ENCODE results near the gene NCMAP. TPM values are rescaled to one million over a fixed set of nuclear protein-coding genes. Genes with fewer than 3 reads are reported as not detected.

Gene NCMAP
- total RNA-seq, 2 experiments from 2014 or later = 0.99 to 1.1 TPM

DNA sequence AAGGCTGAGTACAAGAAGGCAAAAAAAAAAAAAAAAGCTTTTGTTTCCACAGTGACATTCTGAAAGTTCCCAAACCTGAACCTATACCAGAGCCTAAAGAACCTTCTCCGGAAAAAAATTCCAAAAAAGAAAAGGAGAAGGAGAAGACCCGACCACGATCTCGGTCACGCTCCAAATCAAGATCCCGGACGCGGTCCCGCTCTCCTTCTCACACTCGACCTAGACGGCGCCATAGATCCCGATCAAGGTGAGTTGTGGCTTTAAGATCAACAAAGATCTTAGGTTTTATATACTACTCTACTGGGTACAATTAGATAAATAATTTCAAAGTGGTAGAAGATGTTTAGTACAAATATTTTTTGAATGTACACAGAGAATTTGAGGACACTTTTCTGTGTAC is 96.5 kb downstream of the NCMAP start:
- TF ChIP-seq EZH2phosphoT487 (IDR thresholded peaks at IDR 0.05; ENCODE audit: borderline replicate concordance, low read depth, low read length) (no peak), CTCF (conservative IDR thresholded peaks at IDR 0.05; ENCODE audit: low read length) (no peak)
- H3K36me3 ChIP-seq (ENCODE audit: insufficient read depth, low read length) = peaks cover 100% of the 10 kb centered on the region
- H3K4me3 ChIP-seq (ENCODE audit: low read depth, low read length, poor library complexity, severe bottlenecking) = no peak overlapping the region
- H3K4me2 ChIP-seq (ENCODE audit: low read length) = no peak overlapping the region
- H2AFZ ChIP-seq (ENCODE audit: low read length) = no peak overlapping the region
- no peak for DNase-seq (ENCODE audit: low spot score)
- peaks cover 19% of the 10 kb centered on the region for H4K20me1 ChIP-seq (ENCODE audit: insufficient read depth, low read length)
- CTCF ChIA-PET (ENCODE audit: unreplicated experiment) = no interaction called here
- H3K27ac ChIP-seq (ENCODE audit: low read depth, low read length, poor library complexity, severe bottlenecking) = no peak overlapping the region
- no TSS peak for BruUV-seq (replicated peaks)
- H3K79me2 ChIP-seq (ENCODE audit: insufficient read depth, low read depth, low read length) = peaks cover 73% of the 10 kb centered on the region
- H3K4me1 ChIP-seq (ENCODE audit: insufficient read depth, low read length, poor library complexity, severe bottlenecking) = no peaks in the 10 kb centered on the region
- H3K9me2 ChIP-seq (ENCODE audit: insufficient read depth, low read length) = no peaks in the 10 kb centered on the region
- H3K9me3 ChIP-seq (ENCODE audit: low read length) = no peaks in the 10 kb centered on the region
- intact Hi-C loops (cut with micrococcal nuclease; ENCODE audit: unreplicated experiment) = no loop called here
- POLR2A ChIA-PET = interaction anchor here (0.6 kb wide), 2 partner anchors 459 to 580 kb away, joined by 4 read pairs; no protein-coding TSS in a partner anchor

- Histone ChIP-seq H4K20me1 (ENCODE audit: insufficient read depth, low read length) (0 out of 2 replicates have a peak, but pooled peaks cover 10% of the 10 kb centered on the region), H2AFZ (ENCODE audit: low read length) (no peak overlapping the region), H3K27ac (ENCODE audit: low read depth, low read length, poor library complexity, severe bottlenecking) (no peak overlapping the region), H3K4me1 (ENCODE audit: insufficient read depth, low read length, poor library complexity, severe bottlenecking) (no peaks in the 10 kb centered on the region), H3K9me3 (ENCODE audit: low read length) (no peaks in the 10 kb centered on the region), H3K9me2 (ENCODE audit: insufficient read depth, low read length) (no peaks in the 10 kb centered on the region), H3K4me2 (ENCODE audit: low read length) (no peak overlapping the region), H3K4me3 (ENCODE audit: low read depth, low read length, poor library complexity, severe bottlenecking) (no peak overlapping the region), H3K79me2 (ENCODE audit: insufficient read depth, low read depth, low read length) (peaks cover 74% of the 10 kb centered on the region), H3K36me3 (ENCODE audit: insufficient read depth, low read length) (peaks cover 100% of the 10 kb centered on the region)
- POLR2A ChIA-PET = interaction anchor here (0.6 to 1.0 kb wide), 2 partner anchors 20 to 47 kb away, joined by 4 read pairs; no protein-coding TSS in a partner anchor
- CTCF ChIA-PET (ENCODE audit: unreplicated experiment) = no interaction called here
- no peak for DNase-seq (ENCODE audit: low spot score)
- TF ChIP-seq EZH2phosphoT487 (IDR thresholded peaks at IDR 0.05; ENCODE audit: borderline replicate concordance, low read depth, low read length) (no peak), CTCF (conservative IDR thresholded peaks at IDR 0.05; ENCODE audit: low read length) (no peak)
- intact Hi-C loops (cut with micrococcal nuclease; ENCODE audit: unreplicated experiment) = no loop called here
- no TSS peak for BruUV-seq (replicated peaks)
These were observed 98.1 kb downstream of the NCMAP start for GRCh38 chr1:24654010-24654409.

GRCh38 chr1:24656046-24656445 is 100.2 kb downstream of the NCMAP start:
- POLR2A ChIA-PET = interaction anchor here (0.6 kb wide), 1 partner anchor 468 kb away, joined by 3 read pairs; no protein-coding TSS in a partner anchor
- intact Hi-C loops (cut with micrococcal nuclease; ENCODE audit: unreplicated experiment) = no loop called here
- peaks cover 78% of the 10 kb centered on the region for H3K79me2 ChIP-seq (ENCODE audit: insufficient read depth, low read depth, low read length)

More at GRCh38 chr1:24656046-24656445, 100.2 kb downstream of the NCMAP start:
- H4K20me1 ChIP-seq (ENCODE audit: insufficient read depth, low read length) = 0 out of 2 replicates have a peak, but pooled peaks cover 7% of the 10 kb centered on the region
- no peak for DNase-seq (ENCODE audit: low spot score)
- TF ChIP-seq CTCF (conservative IDR thresholded peaks at IDR 0.05; ENCODE audit: low read length) (no peak), EZH2phosphoT487 (IDR thresholded peaks at IDR 0.05; ENCODE audit: borderline replicate concordance, low read depth, low read length) (no peak)
- CTCF ChIA-PET (ENCODE audit: unreplicated experiment) = interaction anchor here (0.5 kb wide), 1 partner anchor 335 kb away, joined by 3 read pairs; no protein-coding TSS in a partner anchor
- no peaks in the 10 kb centered on the region for H3K9me2 ChIP-seq (ENCODE audit: insufficient read depth, low read length)
- H3K4me3 ChIP-seq (ENCODE audit: low read depth, low read length, poor library complexity, severe bottlenecking) = no peak overlapping the region
- no peaks in the 10 kb centered on the region for H3K4me1 ChIP-seq (ENCODE audit: insufficient read depth, low read length, poor library complexity, severe bottlenecking)
- BruUV-seq (replicated peaks) = no TSS peak
- H3K27ac ChIP-seq (ENCODE audit: low read depth, low read length, poor library complexity, severe bottlenecking) = no peak overlapping the region
- peaks cover 99% of the 10 kb centered on the region for H3K36me3 ChIP-seq (ENCODE audit: insufficient read depth, low read length)
- no peak overlapping the region for H3K4me2 ChIP-seq (ENCODE audit: low read length)
- H3K9me3 ChIP-seq (ENCODE audit: low read length) = no peaks in the 10 kb centered on the region
- no peak overlapping the region for H2AFZ ChIP-seq (ENCODE audit: low read length)

Data from OCI-LY7 (cell line).